HCT116 (cell line): ENCODE data around the gene SECISBP2L. TPM values are rescaled to one million over a fixed set of nuclear protein-coding genes. Genes with fewer than 3 reads are reported as not detected.

Experiments
- ATAC-seq: fragments of 200-7000 bp; cut with Tn5 transposase; 2 replicates; pipeline ENCODE4 v1.9.1; 2020; ENCODE audit warnings: mild to moderate bottlenecking, moderate library complexity
- BruUV-seq: library from RNA; stranded (reverse); fragments of 400-500 nt; replicated peaks from 2 replicates; lab custom pipeline; 2021; lab: Mats Ljungman, UMichigan
- CTCF ChIA-PET: fragments of 300-600 bp; sonication (Branson Sonifier 250); formaldehyde crosslinking; loops from one replicate; lab custom pipeline; 2021; ENCODE audit warnings: antibody characterized with exemption; lab: Charles Lee
- POLR2A ChIA-PET: fragments of 300-600, 350-600 bp; sonication (Branson Sonifier 250); formaldehyde crosslinking; loops from one replicate; lab custom pipeline; 2021; ENCODE audit warnings: antibody characterized with exemption; lab: Charles Lee
- RAD21 ChIA-PET, 2 experiments: fragments of 300-600 bp; sonication (Branson Sonifier 250); formaldehyde crosslinking; loops; one replicate each; lab custom pipeline; 2023; ENCODE audit warnings: low total read pairs in 2 of 2; ENCODE audit not compliant: uncharacterized antibody in 2 of 2, unreplicated experiment in 2 of 2, low non-redundant PET in 1 of 2; lab: Charles Lee
- DNase-seq: peaks from one replicate; pipeline ENCODE4 v3.0.0-alpha.2; 2010; ENCODE audit warnings: low read depth, low spot score
- H2AFZ ChIP-seq: fragments of 200-600 bp; shearing (Covaris generic), sonication (generic); 2 replicates; pipeline ENCODE4 v1.6.1; 2017; ENCODE audit warnings: low read depth, mixed run types, mixed read lengths, antibody characterized with exemption, low read length; ENCODE audit not compliant: poor library complexity, severe bottlenecking
- H3K27ac ChIP-seq: 2 replicates; pipeline ENCODE4 v1.5.1; 2012; ENCODE audit warnings: low read depth, low read length
- H3K27me3 ChIP-seq: fragments of 200-600 bp; sonication (generic); 2 replicates; pipeline ENCODE4 v1.6.1; 2016; ENCODE audit warnings: mixed run types, low read length, mixed read lengths; ENCODE audit not compliant: insufficient read depth
- H3K36me3 ChIP-seq, 2 experiments: fragments of 200-500 bp in 1 of 2; fragments of 200-600 bp in 1 of 2; sonication (Bioruptor generic) in 1 of 2; sonication (generic) in 1 of 2; 2 replicates each; pipeline versions ENCODE4 v1.5.1 to v1.6.1; 2014 to 2016; ENCODE audit warnings: low read length in 2 of 2, inconsistent platforms in 1 of 2, mixed read lengths in 1 of 2, mixed run types in 1 of 2; ENCODE audit not compliant: insufficient read depth in 2 of 2, control insufficient read depth in 1 of 2
- H3K4me1 ChIP-seq, 2 experiments: fragments of 200-600 bp in 1 of 2; sonication (generic) in 1 of 2; 2 replicates each; pipeline versions ENCODE4 v1.5.1 to v1.6.1; 2012 to 2017; ENCODE audit warnings: low read length in 2 of 2, inconsistent platforms in 1 of 2, mild to moderate bottlenecking in 1 of 2, mixed read lengths in 1 of 2, mixed run types in 1 of 2, moderate library complexity in 1 of 2; ENCODE audit not compliant: insufficient read depth in 2 of 2, control insufficient read depth in 1 of 2
- H3K4me2 ChIP-seq: fragments of 200-600 bp; sonication (generic); 2 replicates; pipeline ENCODE4 v1.6.1; 2017; ENCODE audit warnings: mixed run types, low read length, mixed read lengths
- H3K4me3 ChIP-seq, 2 experiments: fragments of 200-600 bp in 1 of 2; sonication (generic) in 1 of 2; replicated peaks in 1 of 2; 2 replicates each; pipeline ENCODE4 v1.5.1; 2011 to 2016; ENCODE audit warnings: low read length in 2 of 2, control low read depth in 1 of 2, low read depth in 1 of 2, mild to moderate bottlenecking in 1 of 2, mixed read lengths in 1 of 2, mixed run types in 1 of 2
- H3K79me2 ChIP-seq: fragments of 200-600 bp; sonication (generic); 2 replicates; pipeline ENCODE4 v1.6.1; 2017; ENCODE audit warnings: mild to moderate bottlenecking, mixed run types, low read length, moderate library complexity, mixed read lengths; ENCODE audit not compliant: insufficient read depth
- H3K9ac ChIP-seq: fragments of 200-600 bp; sonication (generic); 2 replicates; pipeline ENCODE4 v1.6.1; 2016; ENCODE audit warnings: low read length, mixed read lengths
- H3K9me2 ChIP-seq: fragments of 200-600 bp; sonication (generic), shearing (Covaris generic); 2 replicates; pipeline ENCODE4 v1.6.1; 2017; ENCODE audit warnings: mixed run types, mild to moderate bottlenecking, moderate library complexity; ENCODE audit not compliant: insufficient read depth
- H3K9me3 ChIP-seq, 2 experiments: fragments of 200-500 bp in 1 of 2; fragments of 200-600 bp in 1 of 2; sonication (Bioruptor generic) in 1 of 2; sonication (generic) in 1 of 2; 2 replicates each; pipeline ENCODE4 v1.6.1; 2014 to 2017; ENCODE audit warnings: low read length in 2 of 2, mixed read lengths in 2 of 2, inconsistent platforms in 1 of 2, low read depth in 1 of 2, mild to moderate bottlenecking in 1 of 2, mixed run types in 1 of 2, moderate library complexity in 1 of 2; ENCODE audit not compliant: control insufficient read depth in 1 of 2, insufficient read depth in 1 of 2
- H4K20me1 ChIP-seq: fragments of 200-600 bp; sonication (generic), shearing (Covaris generic); 2 replicates; pipeline ENCODE4 v1.6.1; 2017; ENCODE audit warnings: mixed run types, mild to moderate bottlenecking, moderate library complexity; ENCODE audit not compliant: insufficient read depth
- CBX3 ChIP-seq: IDR thresholded peaks from 2 replicates; pipeline ENCODE4 v1.6.1; 2012; ENCODE audit warnings: low read depth
- CEBPB ChIP-seq: IDR thresholded peaks from 2 replicates; pipeline ENCODE4 v1.6.1; 2012; ENCODE audit warnings: low read depth
- CTCF ChIP-seq, 3 experiments: fragments of 200-600 bp in 1 of 3; sonication (generic) in 1 of 3; IDR thresholded peaks in 2 of 3; conservative IDR thresholded peaks in 1 of 3; 2 replicates each; pipeline ENCODE4 v1.5.1; 2012 to 2017; ENCODE audit warnings: low read depth in 2 of 3, low read length in 2 of 3, antibody characterized with exemption in 1 of 3, borderline replicate concordance in 1 of 3, control low read depth in 1 of 3, mild to moderate bottlenecking in 1 of 3, mixed read lengths in 1 of 3, mixed run types in 1 of 3, moderate library complexity in 1 of 3; ENCODE audit not compliant: insufficient read depth in 1 of 3
- EGR1 ChIP-seq: IDR thresholded peaks from 2 replicates; pipeline ENCODE4 v1.6.1; 2012; ENCODE audit warnings: low read depth
- ELF1 ChIP-seq: IDR thresholded peaks from 2 replicates; pipeline ENCODE4 v1.6.1; 2012; ENCODE audit warnings: low read depth, borderline replicate concordance
- FOSL1 ChIP-seq: IDR thresholded peaks from 2 replicates; pipeline ENCODE4 v1.6.1; 2012; ENCODE audit warnings: low read depth
- JUND ChIP-seq: IDR thresholded peaks from 2 replicates; pipeline ENCODE4 v1.6.1; 2012
- MAX ChIP-seq: IDR thresholded peaks from 2 replicates; pipeline ENCODE4 v1.6.1; 2012
- POLR2AphosphoS5 ChIP-seq: IDR thresholded peaks from 2 replicates; pipeline ENCODE4 v1.6.1; 2011; ENCODE audit warnings: mild to moderate bottlenecking, low read depth, low read length, moderate library complexity
- RAD21 ChIP-seq: IDR thresholded peaks from 2 replicates; pipeline ENCODE4 v1.6.1; 2012; ENCODE audit warnings: low read depth, mild to moderate bottlenecking
- REST ChIP-seq: IDR thresholded peaks from 2 replicates; pipeline ENCODE4 v1.6.1; 2012; ENCODE audit warnings: low read depth
- YY1 ChIP-seq: IDR thresholded peaks from 2 replicates; pipeline ENCODE4 v1.6.1; 2011; ENCODE audit warnings: low read length, low read depth, moderate library complexity, mild to moderate bottlenecking; ENCODE audit not compliant: insufficient replicate concordance; ENCODE audit errors: extremely low read depth
- ZFX ChIP-seq: fragments of 450-650 bp; IDR thresholded peaks from 2 replicates; pipeline ENCODE4 v1.6.1; 2017
- intact Hi-C: fragments of 100-400 bp; cut with micrococcal nuclease; formaldehyde crosslinking; loops from 2 replicates; pipeline ENCODE4 v1.10.0; 2022
- total RNA-seq: library from RNA; stranded (reverse); gene quantifications from one replicate; pipeline ENCODE4 v1.2.1, GENCODE V29; 2021; ENCODE audit not compliant: unreplicated experiment

SECISBP2L gene
- total RNA-seq, 1 experiment from 2014 or later = 22.9 TPM

- POLR2A ChIA-PET = interaction anchor here (0.6 to 2.1 kb wide), 9 partner anchors 9 to 165 kb away, joined by 3 to 15 read pairs (median 3); partner anchors contain the start of genes CEP152, EID1 and SHC4
- Histone ChIP-seq H3K9me2 (no peaks in the 10 kb centered on the region), H3K36me3 (no peaks in the 10 kb centered on the region), H3K9ac (peak overlapping the region; percentile 59), H3K27me3 (no peaks in the 10 kb centered on the region), H3K4me3 (peak overlapping the region; percentile 47 to 58), H3K9me3 (no peaks in the 10 kb centered on the region), H3K79me2 (no peaks in the 10 kb centered on the region), H2AFZ (peak overlapping the region; percentile 93), H3K4me1 (peaks cover 5 to 14% of the 10 kb centered on the region in 2 experiments; a peak in 3 of 4 replicates), H3K27ac (no peak overlapping the region)
- peak; percentile 96 for ATAC-seq
- RAD21 ChIA-PET = interaction anchor here (0.7 to 1.3 kb wide), 4 partner anchors 12 to 170 kb away, joined by 3 to 7 read pairs (median 4); partner anchors contain the start of gene SHC4 (in 1 of the 2)
- CTCF ChIA-PET = interaction anchor here (0.7 to 7.0 kb wide), 27 partner anchors 9 to 1340 kb away, joined by 3 to 68 read pairs (median 4); partner anchors contain the start of genes EID1, FGF7, SECISBP2L and SHC4
- peak; percentile 29 for TF ChIP-seq RAD21
- TF ChIP-seq REST = no peak
- TF ChIP-seq POLR2AphosphoS5 = peak; percentile 45; the same call in 1 of the 2 replicates
- no peak for TF ChIP-seq YY1
- TF ChIP-seq ZFX = peak; percentile 36; the same call in 1 of the 2 replicates
- TF ChIP-seq CEBPB = 0 out of 2 replicates have a peak, but pooled peaks have one; percentile 9
- no peak for TF ChIP-seq FOSL1
- TF ChIP-seq MAX = no peak
- TF ChIP-seq ELF1 = no peak
- TF ChIP-seq EGR1 = no peak
- TF ChIP-seq JUND = no peak
- peak in 2 of 3 experiments; percentile 70 to 90; a peak in 4 of 6 replicates for TF ChIP-seq CTCF (IDR thresholded peaks at IDR 0.05 in 2 of 3, conservative IDR thresholded peaks at IDR 0.05 in 1 of 3; ENCODE audit: borderline replicate concordance in 1 of 3, insufficient read depth in 1 of 3, low read depth in 2 of 3, low read length in 2 of 3)
- no peak for TF ChIP-seq CBX3
- TF ChIP-seq, all 23 proteins: peak for 5
- BruUV-seq = no TSS peak
- Histone ChIP-seq H4K20me1 (no peaks in the 10 kb centered on the region), H3K4me2 (peak overlapping the region; percentile 83)
- DNase-seq = peak; percentile 51
- intact Hi-C loops = no loop called here
These were observed 70.5 kb downstream of the SECISBP2L start for GRCh38 chr15:48975472-48976419.
